Liver (tissue), 3 donors: ENCODE measurements around the gene LYZL1.
"Not testable (repeated sequence)": the region's sequence is repeated elsewhere in the genome, so short reads cannot be mapped to it uniquely, and the experiment has no call there.

Experiments used
- ATF3 ChIP-seq: IDR thresholded peaks from 2 replicates; pipeline ENCODE4 v1.6.1; 2016; ENCODE audit warnings: antibody characterized with exemption
- CTCF ChIP-seq: fragments of 150-350 bp; IDR thresholded peaks from 2 replicates; pipeline ENCODE4 v1.5.1; 2017; ENCODE audit warnings: improper control_type of control experiment, low read depth, low read length; ENCODE audit not compliant: missing input control
- EGR1 ChIP-seq, 2 donors: IDR thresholded peaks; 2 replicates each; pipeline ENCODE4 v1.6.1; 2016 to 2018; ENCODE audit warnings: antibody characterized with exemption in 2 of 2, low read depth in 2 of 2
- FOXA2 ChIP-seq: IDR thresholded peaks from 2 replicates; pipeline ENCODE4 v1.6.1; 2016; ENCODE audit warnings: antibody characterized with exemption
- JUND ChIP-seq, 2 donors: IDR thresholded peaks; 2 replicates each; pipeline ENCODE4 v1.6.1; 2016; ENCODE audit warnings: antibody characterized with exemption in 2 of 2
- MAX ChIP-seq: IDR thresholded peaks from 2 replicates; pipeline ENCODE4 v1.6.1; 2016; ENCODE audit warnings: antibody characterized with exemption
- RAD21 ChIP-seq, 2 donors: IDR thresholded peaks; 2 replicates each; pipeline ENCODE4 v1.6.1; 2016; ENCODE audit warnings: antibody characterized with exemption in 2 of 2, mild to moderate bottlenecking in 2 of 2
- REST ChIP-seq: IDR thresholded peaks from 2 replicates; pipeline ENCODE4 v1.6.1; 2016; ENCODE audit warnings: antibody characterized with exemption, mild to moderate bottlenecking
- SP1 ChIP-seq: IDR thresholded peaks from 2 replicates; pipeline ENCODE4 v1.6.1; 2018; ENCODE audit warnings: antibody characterized with exemption, mild to moderate bottlenecking
- TAF1 ChIP-seq: conservative IDR thresholded peaks from 2 replicates; pipeline ENCODE4 v1.6.1; 2016; ENCODE audit warnings: antibody characterized with exemption, mild to moderate bottlenecking
- YY1 ChIP-seq: IDR thresholded peaks from 2 replicates; pipeline ENCODE4 v1.6.1; 2016; ENCODE audit warnings: antibody characterized with exemption, mild to moderate bottlenecking
- ZBTB33 ChIP-seq: IDR thresholded peaks from 2 replicates; pipeline ENCODE4 v1.6.1; 2016; ENCODE audit warnings: antibody characterized with exemption
- donor health status: healthy.
- donor health status: healthy.

GRCh38 chr10:29318141-29319071 lies 29.5 kb downstream of the LYZL1 start:
- not testable (repeated sequence) for TF ChIP-seq CTCF; EGR1 (IDR thresholded peaks at IDR 0.05; ENCODE audit: low read depth in 2 of 2); ATF3; YY1; RAD21 (IDR thresholded peaks at IDR 0.05)
- TF ChIP-seq SP1 (peak; percentile 95), ZBTB33 (peak; percentile 8), TAF1 (peak; percentile 43), REST (peak; percentile 51), MAX (peak; percentile 5), JUND (IDR thresholded peaks at IDR 0.05) (peak; percentile 17 to 55), FOXA2 (peak; percentile 8)
